Suprapubic skin (tissue), 4 donors: ENCODE measurements around the gene CDH4. TPM values are rescaled to one million over a fixed set of nuclear protein-coding genes. Genes with fewer than 3 reads are reported as not detected.

Experiments used
- DNase-seq, 2 donors: peaks; one replicate each; pipeline ENCODE4 v3.0.0-alpha.2; 2019; ENCODE audit warnings: low spot score in 2 of 2
- H3K27ac ChIP-seq: fragments of 200-600 bp; sonication (generic); one replicate; pipeline ENCODE4 v1.5.1; 2019
- H3K27me3 ChIP-seq: fragments of 200-600 bp; sonication (generic); one replicate; pipeline ENCODE4 v1.5.1; 2019
- H3K36me3 ChIP-seq: fragments of 200-600 bp; sonication (generic); one replicate; pipeline ENCODE4 v1.5.1; 2019
- H3K4me1 ChIP-seq: fragments of 200-600 bp; sonication (generic); one replicate; pipeline ENCODE4 v1.5.1; 2019
- H3K4me3 ChIP-seq: fragments of 200-600 bp; sonication (generic); one replicate; pipeline ENCODE4 v1.5.1; 2019; ENCODE audit warnings: mild to moderate bottlenecking
- H3K9me3 ChIP-seq: fragments of 200-600 bp; sonication (generic); one replicate; pipeline ENCODE4 v1.5.1; 2019
- CTCF ChIP-seq, 2 donors: fragments of 200-600 bp in 1 of 2; fragments of 450-650 bp in 1 of 2; sonication (generic) in 1 of 2; IDR thresholded peaks; one replicate each; pipeline ENCODE4 v1.5.1; 2016 to 2019; ENCODE audit warnings: antibody characterized with exemption in 2 of 2, mild to moderate bottlenecking in 1 of 2, moderate library complexity in 1 of 2
- EP300 ChIP-seq: sonication (generic); formaldehyde crosslinking; IDR thresholded peaks from one replicate; pipeline ENCODE4 v1.6.1; 2017; ENCODE audit warnings: antibody characterized with exemption
- POLR2A ChIP-seq, 2 donors: fragments of 450-650 bp; IDR thresholded peaks; one replicate each; pipeline ENCODE4 v1.6.1; 2017; ENCODE audit warnings: antibody characterized with exemption in 2 of 2, mild to moderate bottlenecking in 2 of 2, moderate library complexity in 2 of 2
- POLR2AphosphoS5 ChIP-seq, 3 donors: sonication (generic); formaldehyde crosslinking; IDR thresholded peaks; one replicate each; pipeline ENCODE4 v1.6.1; 2017; ENCODE audit warnings: antibody characterized with exemption in 3 of 3
- WGBS: methylation state at CpG from one replicate; pipeline ENCODE4 v1.1.5; 2018; 5-methylcytosine and 5-hydroxymethylcytosine counted together
- total RNA-seq, 4 donors: library from RNA; depleted of rRNA; stranded (reverse); fragments of >200 nt; gene quantifications; one replicate each; pipeline ENCODE4 v1.1.0, GENCODE V29; 2016

CDH4 gene
- total RNA-seq, 4 donors from 2014 or later, result 0.91 to 5.9 (median 2.6) TPM

DNA sequence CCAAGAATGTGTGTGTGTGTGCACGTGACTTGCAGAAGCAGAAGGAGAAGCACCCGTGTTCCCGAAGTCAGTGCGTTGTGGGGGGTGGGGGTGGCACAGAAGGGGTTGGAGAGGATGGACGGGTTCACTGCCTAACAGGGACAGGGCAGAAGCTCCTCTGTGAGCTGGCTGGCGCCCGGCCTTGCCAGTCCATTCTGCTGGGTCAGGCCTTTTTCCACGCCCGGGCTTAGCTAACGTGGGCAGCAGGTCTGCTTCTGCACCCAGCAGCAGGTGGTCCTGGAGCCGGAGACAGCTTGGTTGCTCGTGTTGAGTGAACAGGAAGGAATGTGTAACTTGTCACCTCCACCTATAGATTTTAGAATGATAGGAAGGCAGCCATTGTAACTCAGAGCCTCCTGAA is 374.4 kb downstream of the CDH4 start:
- WGBS, result 83% methylated on average over 6 of the region's 12 CpGs
- no peaks in the 10 kb centered on the region for H3K9me3 ChIP-seq

GRCh38 chr20:61627791-61628415 is 375.8 kb downstream of the CDH4 start:
- no peak for TF ChIP-seq EP300
- no peak for TF ChIP-seq POLR2A (IDR thresholded peaks at IDR 0.05)
- TF ChIP-seq POLR2AphosphoS5 (IDR thresholded peaks at IDR 0.05), result no peak
- TF ChIP-seq CTCF (IDR thresholded peaks at IDR 0.05), result no peak
- Histone ChIP-seq H3K4me1 (peaks cover 29% of the 10 kb centered on the region), H3K36me3 (no peaks in the 10 kb centered on the region), H3K27ac (no peak overlapping the region), H3K27me3 (peaks cover 8% of the 10 kb centered on the region), H3K4me3 (no peak overlapping the region), H3K9me3 (no peaks in the 10 kb centered on the region)
- no peak for DNase-seq
- 79% methylated on average over 23 of the region's 27 CpGs for WGBS

More for the DNA sequence above, 374.4 kb downstream of the CDH4 start:
- no peak for DNase-seq
- no peak for TF ChIP-seq POLR2AphosphoS5 (IDR thresholded peaks at IDR 0.05)
- no peak for TF ChIP-seq POLR2A (IDR thresholded peaks at IDR 0.05)
- no peak for TF ChIP-seq CTCF (IDR thresholded peaks at IDR 0.05)
- TF ChIP-seq EP300, result no peak
- Histone ChIP-seq H3K27me3 (peaks cover 12% of the 10 kb centered on the region), H3K27ac (no peak overlapping the region), H3K4me3 (no peak overlapping the region), H3K4me1 (peaks cover 29% of the 10 kb centered on the region), H3K36me3 (no peaks in the 10 kb centered on the region)

DNA sequence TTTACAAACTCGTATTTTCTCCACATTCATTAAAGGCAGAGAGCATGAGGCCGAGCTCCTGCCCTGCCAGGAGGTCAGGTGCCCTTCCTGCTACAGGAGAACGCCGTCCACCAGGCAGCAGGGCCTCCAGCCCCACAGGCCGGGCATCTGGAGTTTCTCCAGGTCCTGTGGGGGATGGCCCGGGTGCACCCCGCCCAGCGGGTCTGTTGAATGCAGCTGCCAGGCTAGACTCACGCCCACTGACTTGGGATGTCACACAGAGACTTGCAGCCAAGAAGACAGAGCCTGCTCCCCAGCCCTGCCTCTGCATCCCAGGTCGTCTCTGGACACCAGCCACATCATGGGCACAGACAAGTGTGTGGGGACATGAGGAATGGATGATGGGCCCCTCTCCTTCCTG is 376.4 kb downstream of the CDH4 start:
- peaks cover 8% of the 10 kb centered on the region for H3K27me3 ChIP-seq
- no peaks in the 10 kb centered on the region for H3K9me3 ChIP-seq

GRCh38 chr20:61628901-61629601 is 377.0 kb downstream of the CDH4 start:
- TF ChIP-seq CTCF (IDR thresholded peaks at IDR 0.05) (no peak), EP300 (no peak), POLR2A (IDR thresholded peaks at IDR 0.05) (no peak), POLR2AphosphoS5 (IDR thresholded peaks at IDR 0.05) (no peak)
- H3K27me3 ChIP-seq, result peaks cover 14% of the 10 kb centered on the region
- DNase-seq, result no peak
- no peaks in the 10 kb centered on the region for H3K9me3 ChIP-seq
- H3K4me3 ChIP-seq, result no peak overlapping the region
- no peak overlapping the region for H3K27ac ChIP-seq
- H3K36me3 ChIP-seq, result no peaks in the 10 kb centered on the region
- peaks cover 29% of the 10 kb centered on the region for H3K4me1 ChIP-seq
- 16% methylated on average over 12 of the region's 17 CpGs for WGBS

More for the DNA sequence above, 376.4 kb downstream of the CDH4 start:
- H3K4me3 ChIP-seq, result no peak overlapping the region
- TF ChIP-seq EP300 (no peak), POLR2AphosphoS5 (IDR thresholded peaks at IDR 0.05) (no peak), POLR2A (IDR thresholded peaks at IDR 0.05) (no peak), CTCF (IDR thresholded peaks at IDR 0.05) (no peak)
- peaks cover 29% of the 10 kb centered on the region for H3K4me1 ChIP-seq
- no peak for DNase-seq
- no peaks in the 10 kb centered on the region for H3K36me3 ChIP-seq
- 9% methylated on average over 6 of the region's 10 CpGs for WGBS
- H3K27ac ChIP-seq, result no peak overlapping the region

DNA sequence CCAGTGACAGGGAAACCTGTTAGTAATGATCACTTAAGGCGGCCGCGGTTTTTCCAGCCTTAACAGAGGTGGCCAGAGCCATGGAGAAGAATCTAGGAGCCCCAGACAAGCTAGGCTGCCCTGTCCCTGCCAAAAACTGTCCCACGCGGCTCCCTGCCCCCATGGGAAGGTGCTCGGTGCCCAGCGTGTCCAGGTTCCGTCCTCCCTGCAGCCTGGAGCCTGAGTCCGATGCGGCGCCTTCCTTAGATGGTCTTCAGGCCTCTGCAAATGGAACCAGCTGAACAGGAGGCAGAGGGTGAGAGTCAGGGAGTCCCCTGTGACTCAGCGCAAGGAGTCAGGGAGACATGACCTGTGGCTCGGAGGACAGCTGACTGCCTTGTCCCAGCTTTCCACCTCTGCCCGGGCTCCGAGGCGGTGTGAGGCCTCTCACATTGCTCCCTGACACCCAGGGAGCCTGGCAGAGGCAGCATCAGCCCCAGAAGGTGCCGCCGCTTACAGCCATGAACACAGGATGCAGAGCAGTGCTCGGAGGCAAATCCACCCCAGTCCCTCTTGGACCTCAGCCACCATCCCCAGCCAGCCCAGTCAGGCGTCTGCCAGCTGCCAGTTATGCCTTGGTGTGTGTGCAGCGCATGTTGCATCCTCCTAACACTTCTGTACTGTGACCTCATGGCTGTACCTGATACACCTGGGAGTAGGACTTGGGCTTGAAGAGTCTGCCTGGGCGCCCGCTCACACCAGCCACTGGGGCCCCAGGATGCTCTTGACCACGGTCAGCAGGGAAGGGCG is 377.7 kb downstream of the CDH4 start:
- Histone ChIP-seq H3K36me3 (no peaks in the 10 kb centered on the region), H3K9me3 (no peaks in the 10 kb centered on the region), H3K4me1 (peaks cover 29% of the 10 kb centered on the region), H3K27me3 (peaks cover 21% of the 10 kb centered on the region), H3K4me3 (no peak overlapping the region), H3K27ac (no peak overlapping the region)
- 30% methylated on average over 12 of the region's 25 CpGs for WGBS
- DNase-seq, result no peak
- TF ChIP-seq EP300 (no peak), POLR2A (IDR thresholded peaks at IDR 0.05) (no peak), CTCF (IDR thresholded peaks at IDR 0.05) (no peak), POLR2AphosphoS5 (IDR thresholded peaks at IDR 0.05) (no peak)
